Measurements from ENCODE around the gene LRRC2. TPM values are rescaled to one million over a fixed set of nuclear protein-coding genes. Genes with fewer than 3 reads are reported as not detected.

Gene LRRC2
- total RNA-seq, 1 experiment from 2014 or later = 0.26 TPM

GRCh38 chr3:46491089-46492070 is 74.7 kb downstream of the LRRC2 start:
- no peak overlapping the region for H3K27ac ChIP-seq (ENCODE audit: low read length)
- intact Hi-C loops (cut with micrococcal nuclease) = no loop called here
- no peaks in the 10 kb centered on the region for H4K20me1 ChIP-seq (ENCODE audit: low read length)
- H3K9me3 ChIP-seq (ENCODE audit: low read length) = no peaks in the 10 kb centered on the region
- H3K4me3 ChIP-seq (ENCODE audit: low read length) = no peak overlapping the region
- ChIA-PET CTCF (no interaction called here), POLR2A (ENCODE audit: unreplicated experiment) (no interaction called here)
- no peaks in the 10 kb centered on the region for H3K27me3 ChIP-seq (ENCODE audit: low read length)
- TF ChIP-seq CTCF (conservative IDR thresholded peaks at IDR 0.05; ENCODE audit: low read depth, low read length) (no peak), EZH2 (IDR thresholded peaks at IDR 0.05; ENCODE audit: low read length, unreplicated experiment) (no peak), EZH2phosphoT487 (IDR thresholded peaks at IDR 0.05; ENCODE audit: borderline replicate concordance, low read length) (no peak)
- H3K4me1 ChIP-seq (ENCODE audit: insufficient read depth, low read length) = peaks cover 22% of the 10 kb centered on the region
- H3K79me2 ChIP-seq (ENCODE audit: low read length) = no peaks in the 10 kb centered on the region
- H3K36me3 ChIP-seq (ENCODE audit: low read depth, low read length) = no peaks in the 10 kb centered on the region
- DNase-seq = no peak
- H3K9me2 ChIP-seq (replicated peaks; ENCODE audit: low read length) = no peaks in the 10 kb centered on the region
- no peak for ATAC-seq
- BruUV-seq (replicated peaks) = no TSS peak
- no peaks in the 10 kb centered on the region for H3F3A ChIP-seq (ENCODE audit: low read length, unreplicated experiment)
- no peak overlapping the region for H3K9ac ChIP-seq (ENCODE audit: low read length)
- no peak overlapping the region for H3K4me2 ChIP-seq (ENCODE audit: low read length)
- H2AFZ ChIP-seq (ENCODE audit: low read length) = no peak overlapping the region

DNA sequence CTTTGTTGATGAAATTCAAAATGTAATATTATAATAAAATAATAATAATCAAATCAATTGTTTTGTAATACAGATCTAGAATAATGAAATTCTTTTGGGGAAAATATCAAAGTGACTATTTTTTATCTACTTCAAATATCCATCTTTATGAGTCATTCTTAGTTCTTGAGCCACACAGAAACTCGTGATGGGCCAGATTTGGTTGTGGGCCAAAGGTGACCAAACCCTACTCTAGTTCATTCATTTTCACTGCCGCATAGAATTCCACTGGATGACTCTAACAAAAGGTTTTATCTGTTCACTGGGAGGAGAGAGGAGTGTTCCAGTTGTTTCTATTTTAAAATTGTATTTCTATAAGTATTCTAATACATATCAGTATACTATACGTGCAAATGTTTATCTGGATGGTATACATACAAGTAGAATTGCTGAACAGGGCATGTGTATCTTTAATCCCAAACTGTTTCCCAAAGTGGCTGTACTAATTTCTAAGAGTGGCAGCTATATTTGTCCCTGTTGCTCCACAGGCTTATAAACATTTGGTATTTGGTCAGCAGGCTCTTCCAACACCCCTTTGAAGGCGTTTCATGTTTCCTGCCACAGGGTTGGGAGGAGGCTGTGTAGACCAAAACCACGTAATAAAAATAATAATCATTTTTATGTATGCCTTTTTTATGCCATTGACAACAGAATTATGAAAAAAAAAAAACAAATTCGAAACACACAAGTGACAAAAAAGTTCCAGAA is 75.6 kb downstream of the LRRC2 start:
- H3K4me3 ChIP-seq (ENCODE audit: low read length) = no peak overlapping the region
- no TSS peak for BruUV-seq (replicated peaks)
- H3F3A ChIP-seq (ENCODE audit: low read length, unreplicated experiment) = no peaks in the 10 kb centered on the region
- H3K4me1 ChIP-seq (ENCODE audit: insufficient read depth, low read length) = peaks cover 14% of the 10 kb centered on the region
- H3K79me2 ChIP-seq (ENCODE audit: low read length) = no peaks in the 10 kb centered on the region
- no peak overlapping the region for H3K4me2 ChIP-seq (ENCODE audit: low read length)
- ATAC-seq = no peak
- intact Hi-C loops (cut with micrococcal nuclease) = no loop called here
- CTCF ChIA-PET = interaction anchor here (3.4 kb wide), 1 partner anchor 68 kb away, joined by 112 read pairs; no protein-coding TSS in a partner anchor
- no peak overlapping the region for H3K9ac ChIP-seq (ENCODE audit: low read length)
- H3K36me3 ChIP-seq (ENCODE audit: low read depth, low read length) = no peaks in the 10 kb centered on the region
- H3K9me3 ChIP-seq (ENCODE audit: low read length) = no peaks in the 10 kb centered on the region
- no peaks in the 10 kb centered on the region for H4K20me1 ChIP-seq (ENCODE audit: low read length)
- no peak for TF ChIP-seq CTCF (conservative IDR thresholded peaks at IDR 0.05; ENCODE audit: low read depth, low read length)
- no peaks in the 10 kb centered on the region for H3K9me2 ChIP-seq (replicated peaks; ENCODE audit: low read length)
- DNase-seq = peak; percentile 33
- no peaks in the 10 kb centered on the region for H3K27me3 ChIP-seq (ENCODE audit: low read length)
- POLR2A ChIA-PET (ENCODE audit: unreplicated experiment) = no interaction called here
- no peak overlapping the region for H3K27ac ChIP-seq (ENCODE audit: low read length)
- H2AFZ ChIP-seq (ENCODE audit: low read length) = no peak overlapping the region

All from PC-3 (cell line).